GM15510 (cell line): ENCODE measurements around the gene BCKDHA.

ENCODE experiments used
- POLR2A ChIP-seq: IDR thresholded peaks from 3 replicates; pipeline ENCODE4 v1.6.1; 2011; ENCODE audit warnings: borderline replicate concordance; ENCODE audit not compliant: insufficient read length; ENCODE audit errors: extremely low read depth

The BCKDHA gene

GRCh38 chr19:41392775-41393174, 4.8 kb upstream of the BCKDHA start:
- no peak for TF ChIP-seq POLR2A

- no peak for TF ChIP-seq POLR2A
Observed at GRCh38 chr19:41395355-41395754, 2.3 kb upstream of the BCKDHA start.

GRCh38 chr19:41398050-41398418, 416 bp downstream of the BCKDHA start:
- no peak for TF ChIP-seq POLR2A

- TF ChIP-seq POLR2A, result no peak
Observed at GRCh38 chr19:41398598-41398997, 980 bp downstream of the BCKDHA start.

GRCh38 chr19:41399091-41399490, 1.5 kb downstream of the BCKDHA start:
- no peak for TF ChIP-seq POLR2A

GRCh38 chr19:41399525-41399924, 1.9 kb downstream of the BCKDHA start:
- TF ChIP-seq POLR2A, result no peak

GRCh38 chr19:41401483-41401882, 3.9 kb downstream of the BCKDHA start:
- no peak for TF ChIP-seq POLR2A

- no peak for TF ChIP-seq POLR2A
Observed at GRCh38 chr19:41402010-41402409, 4.4 kb downstream of the BCKDHA start.

- no peak for TF ChIP-seq POLR2A
Observed at GRCh38 chr19:41403181-41403970, 5.8 kb downstream of the BCKDHA start.

GRCh38 chr19:41405776-41406175, 8.2 kb downstream of the BCKDHA start:
- TF ChIP-seq POLR2A, result no peak

- no peak for TF ChIP-seq POLR2A
Observed at GRCh38 chr19:41407271-41407670, 9.7 kb downstream of the BCKDHA start.

GRCh38 chr19:41408256-41408655, 10.6 kb downstream of the BCKDHA start:
- no peak for TF ChIP-seq POLR2A

GRCh38 chr19:41409288-41409687, 11.7 kb downstream of the BCKDHA start:
- no peak for TF ChIP-seq POLR2A

- TF ChIP-seq POLR2A, result no peak
Observed at GRCh38 chr19:41410336-41411054, 12.9 kb downstream of the BCKDHA start.

- no peak for TF ChIP-seq POLR2A
Observed at GRCh38 chr19:41411100-41411967, 13.7 kb downstream of the BCKDHA start.
